Activated CD8-positive, alpha-beta T cell treated with anti-CD3 and anti-CD28 coated beads for 36 hours (primary cell): ENCODE measurements around the gene GEMIN7. TPM values are rescaled to one million over a fixed set of nuclear protein-coding genes. Genes with fewer than 3 reads are reported as not detected.
"Not testable (repeated sequence)": the region's sequence is repeated elsewhere in the genome, so short reads cannot be mapped to it uniquely, and the experiment has no call there.

Source experiments
- ATAC-seq: fragments of 200-7000 bp; cut with Tn5 transposase; one replicate; pipeline ENCODE4 v1.10.0; 2021; ENCODE audit warnings: mild to moderate bottlenecking, moderate library complexity
- CTCF ChIA-PET: fragments of 350-600 bp; sonication (Branson Sonifier 250); formaldehyde crosslinking; loops from one replicate; lab custom pipeline; 2021; ENCODE audit warnings: antibody characterized with exemption; lab: Charles Lee
- POLR2A ChIA-PET: fragments of 350-600 bp; sonication (Branson Sonifier 250); formaldehyde crosslinking; loops from one replicate; lab custom pipeline; 2021; ENCODE audit warnings: antibody characterized with exemption; lab: Charles Lee
- DNase-seq: peaks from one replicate; pipeline ENCODE4 v3.0.0-alpha.2; 2020
- H3K27ac Mint-ChIP-seq: one replicate; pipeline ENCODE4 v1.8.0; 2021; ENCODE audit warnings: mild to moderate bottlenecking, mixed read lengths
- H3K27me3 Mint-ChIP-seq: one replicate; pipeline ENCODE4 v1.8.0; 2021; ENCODE audit warnings: mixed read lengths
- H3K36me3 Mint-ChIP-seq: one replicate; pipeline ENCODE4 v1.8.0; 2021; ENCODE audit warnings: low read depth, mixed read lengths
- H3K4me1 Mint-ChIP-seq: one replicate; pipeline ENCODE4 v1.8.0; 2021; ENCODE audit warnings: low read depth, mixed read lengths
- H3K4me3 Mint-ChIP-seq: one replicate; pipeline ENCODE4 v1.8.0; 2021; ENCODE audit warnings: mild to moderate bottlenecking, moderate library complexity, mixed read lengths
- H3K9me3 Mint-ChIP-seq: one replicate; pipeline ENCODE4 v1.8.0; 2021; ENCODE audit warnings: mixed read lengths
- CTCF ChIP-seq: fragments of 200-600 bp; IDR thresholded peaks from one replicate; pipeline ENCODE4 v1.8.0; 2022; ENCODE audit warnings: antibody characterized with exemption, mild to moderate bottlenecking
- intact Hi-C: fragments of 100-400 bp; cut with micrococcal nuclease; formaldehyde crosslinking; loops from one replicate; pipeline ENCODE4 v1.10.0; 2022
- total RNA-seq, 2 experiments: library from RNA; stranded (reverse); gene quantifications; one replicate each; pipeline ENCODE4 v1.2.3, GENCODE V29; 2021

The GEMIN7 gene
- total RNA-seq, 2 experiments from 2014 or later = 44.1 to 46.8 TPM

GRCh38 chr19:45117167-45117594, 38.1 kb downstream of the GEMIN7 start:
- POLR2A ChIA-PET = interaction anchor here (0.9 to 1.9 kb wide), 5 partner anchors 19 to 135 kb away, joined by 3 to 14 read pairs (median 4); partner anchors contain the start of genes PPP1R37 and TRAPPC6A
- Mint-ChIP-seq H3K27ac (peak overlapping the region; percentile 63), H3K36me3 (no peaks in the 10 kb centered on the region), H3K4me3 (peak overlapping the region; percentile 23), H3K27me3 (no peaks in the 10 kb centered on the region), H3K9me3 (no peaks in the 10 kb centered on the region), H3K4me1 (peaks cover 79% of the 10 kb centered on the region)
- TF ChIP-seq CTCF = no peak
- DNase-seq (peak; percentile 93), ATAC-seq (peak; percentile 77)
- CTCF ChIA-PET = interaction anchor here (0.9 to 2.9 kb wide), 3 partner anchors 8 to 25 kb away, joined by 3 to 16 read pairs (median 11); no protein-coding TSS in a partner anchor
- intact Hi-C loops = no loop called here

GRCh38 chr19:45117671-45118070, 38.6 kb downstream of the GEMIN7 start:
- Mint-ChIP-seq H3K36me3 (no peaks in the 10 kb centered on the region), H3K4me3 (peak overlapping the region; percentile 44), H3K27ac (peak overlapping the region; percentile 63), H3K27me3 (no peaks in the 10 kb centered on the region), H3K9me3 (no peaks in the 10 kb centered on the region), H3K4me1 (peaks cover 84% of the 10 kb centered on the region)
- intact Hi-C loops = no loop called here
- TF ChIP-seq CTCF = no peak
- DNase-seq = peak; percentile 53
- CTCF ChIA-PET = interaction anchor here (0.9 to 2.9 kb wide), 5 partner anchors 8 to 31 kb away, joined by 3 to 16 read pairs (median 3); partner anchors contain the start of gene PPP1R37
- ATAC-seq = peak; percentile 6
- POLR2A ChIA-PET = interaction anchor here (0.7 to 2.1 kb wide), 6 partner anchors 15 to 134 kb away, joined by 3 to 14 read pairs (median 6); partner anchors contain the start of genes PPP1R37 and TRAPPC6A

GRCh38 chr19:45118106-45118505, 39.0 kb downstream of the GEMIN7 start:
- intact Hi-C loops = no loop called here
- ChIA-PET CTCF (interaction anchor here (0.9 to 2.9 kb wide), 6 partner anchors 7 to 30 kb away, joined by 3 to 16 read pairs (median 3); partner anchors contain the start of gene PPP1R37), POLR2A (interaction anchor here (0.6 to 2.1 kb wide), 6 partner anchors 15 to 59 kb away, joined by 3 to 14 read pairs (median 6); partner anchors contain the start of genes PPP1R37 and TRAPPC6A)
- Mint-ChIP-seq H3K9me3 (no peaks in the 10 kb centered on the region), H3K4me3 (peak overlapping the region; percentile 44), H3K27me3 (no peaks in the 10 kb centered on the region), H3K4me1 (peaks cover 84% of the 10 kb centered on the region), H3K36me3 (no peaks in the 10 kb centered on the region), H3K27ac (peak overlapping the region; percentile 79)
- DNase-seq (peak; percentile 23), ATAC-seq (no peak)
- TF ChIP-seq CTCF = no peak

GRCh38 chr19:45118591-45119355, 39.7 kb downstream of the GEMIN7 start:
- intact Hi-C loops, H3K27me3 Mint-ChIP-seq, ATAC-seq, H3K9me3 Mint-ChIP-seq, H3K36me3 Mint-ChIP-seq: not testable (repeated sequence)
- Mint-ChIP-seq H3K27ac (peak overlapping the region; percentile 79), H3K4me1 (peaks cover 83% of the 10 kb centered on the region), H3K4me3 (peak overlapping the region; percentile 44)
- ChIA-PET CTCF (interaction anchor here (1.0 to 1.9 kb wide), 5 partner anchors 10 to 30 kb away, joined by 3 to 11 read pairs (median 3); partner anchors contain the start of gene PPP1R37), POLR2A (interaction anchor here (0.5 to 2.1 kb wide), 6 partner anchors 16 to 59 kb away, joined by 3 to 14 read pairs (median 7); partner anchors contain the start of gene PPP1R37)
- peak; percentile 44 for DNase-seq

- ChIA-PET CTCF (interaction anchor here (1.2 to 1.5 kb wide), 2 partner anchors 9 to 15 kb away, joined by 3 read pairs; no protein-coding TSS in a partner anchor), POLR2A (interaction anchor here (2.1 kb wide), 2 partner anchors 16 to 27 kb away, joined by 7 read pairs; partner anchors contain the start of gene PPP1R37)
- TF ChIP-seq CTCF = no peak
These were observed 40.5 kb downstream of the GEMIN7 start for GRCh38 chr19:45119582-45119981.

More at GRCh38 chr19:45119582-45119981, 40.5 kb downstream of the GEMIN7 start:
- Mint-ChIP-seq H3K36me3 (no peaks in the 10 kb centered on the region), H3K4me1 (peaks cover 78% of the 10 kb centered on the region), H3K27me3 (no peaks in the 10 kb centered on the region), H3K9me3 (no peaks in the 10 kb centered on the region), H3K4me3 (no peak overlapping the region), H3K27ac (no peak overlapping the region)
- ATAC-seq (no peak), DNase-seq (no peak)
- intact Hi-C loops = no loop called here
